CD4-positive, alpha-beta T cell treated with Interleukin-6 for 4 hours (primary cell): Measurements from ENCODE around the gene SYNGR3.
"Not testable (repeated sequence)": the region's sequence is repeated elsewhere in the genome, so short reads cannot be mapped to it uniquely, and the experiment has no call there.

Experiments
- DNase-seq: peaks from one replicate; pipeline ENCODE4 v3.0.0-alpha.2; 2020; ENCODE audit warnings: mixed read lengths

Gene SYNGR3

GRCh38 chr16:2030036-2030435, 40.3 kb downstream of the SYNGR3 start:
- no peak for DNase-seq

- DNase-seq, result no peak
These were observed 41.4 kb downstream of the SYNGR3 start for GRCh38 chr16:2031081-2031577.

- DNase-seq, result no peak
These were observed 42.7 kb downstream of the SYNGR3 start for GRCh38 chr16:2032285-2033056.

GRCh38 chr16:2033057-2033908, 43.5 kb downstream of the SYNGR3 start:
- DNase-seq, result no peak

GRCh38 chr16:2033909-2034695, 44.3 kb downstream of the SYNGR3 start:
- DNase-seq, result not testable (repeated sequence)

GRCh38 chr16:2034696-2035430, 45.1 kb downstream of the SYNGR3 start:
- DNase-seq, result no peak

GRCh38 chr16:2035431-2036199, 45.8 kb downstream of the SYNGR3 start:
- no peak for DNase-seq

GRCh38 chr16:2036200-2036966, 46.6 kb downstream of the SYNGR3 start:
- DNase-seq, result no peak

- DNase-seq, result no peak
These were observed 47.3 kb downstream of the SYNGR3 start for GRCh38 chr16:2037115-2037514.

GRCh38 chr16:2037647-2038381, 48.0 kb downstream of the SYNGR3 start:
- no peak for DNase-seq

- DNase-seq, result no peak
These were observed 48.8 kb downstream of the SYNGR3 start for GRCh38 chr16:2038382-2039231.

- DNase-seq, result no peak
These were observed 49.7 kb downstream of the SYNGR3 start for GRCh38 chr16:2039274-2040031.

- DNase-seq, result no peak
These were observed 50.4 kb downstream of the SYNGR3 start for GRCh38 chr16:2040041-2040786.

GRCh38 chr16:2040787-2041522, 51.2 kb downstream of the SYNGR3 start:
- DNase-seq, result no peak

- DNase-seq, result no peak
These were observed 52.6 kb downstream of the SYNGR3 start for GRCh38 chr16:2042171-2042985.
